HL-60 (cell line): ENCODE data around the gene SOBP.

ENCODE experiments used
- DNase-seq, 2 experiments: peaks; one replicate each; pipeline ENCODE4 v3.0.0-alpha.2; 2010 to 2020; ENCODE audit warnings: low read depth in 1 of 2, low spot score in 1 of 2
- H3K27ac ChIP-seq: fragments of 250-450 bp; sonication (Bioruptor Pico); replicated peaks from 2 replicates; pipeline ENCODE4 v1.5.1; 2020; ENCODE audit warnings: mild to moderate bottlenecking, moderate library complexity
- H3K27me3 ChIP-seq: fragments of 250-450 bp; sonication (Bioruptor Pico); 2 replicates; pipeline ENCODE4 v1.5.1; 2021; ENCODE audit warnings: mild to moderate bottlenecking, moderate library complexity; ENCODE audit not compliant: insufficient read depth, poor library complexity, severe bottlenecking
- H3K4me3 ChIP-seq: replicated peaks from 2 replicates; pipeline ENCODE4 v1.5.1; 2011; ENCODE audit warnings: mild to moderate bottlenecking, control low read depth, low read length; ENCODE audit not compliant: insufficient read depth
- CTCF ChIP-seq: IDR thresholded peaks from one replicate; pipeline ENCODE4 v1.5.1; 2011; ENCODE audit warnings: low read length, control low read depth, inconsistent platforms; ENCODE audit not compliant: insufficient read depth
- GABPA ChIP-seq: IDR thresholded peaks from 2 replicates; pipeline ENCODE4 v1.6.1; 2012; ENCODE audit warnings: low read depth
- POLR2AphosphoS5 ChIP-seq: IDR thresholded peaks from 2 replicates; pipeline ENCODE4 v1.6.1; 2012; ENCODE audit warnings: low read depth
- REST ChIP-seq: IDR thresholded peaks from 2 replicates; pipeline ENCODE4 v1.6.1; 2012; ENCODE audit warnings: low read depth; ENCODE audit not compliant: insufficient replicate concordance
- SPI1 ChIP-seq: IDR thresholded peaks from 2 replicates; pipeline ENCODE4 v1.6.1; 2012; ENCODE audit warnings: low read depth, mild to moderate bottlenecking, borderline replicate concordance

SOBP gene

GRCh38 chr6:107592806-107593205, 102.9 kb downstream of the SOBP start:
- peaks cover 10% of the 10 kb centered on the region for H3K27me3 ChIP-seq
- H3K27ac ChIP-seq, result no peak overlapping the region
- no peak for DNase-seq
- TF ChIP-seq GABPA (no peak), SPI1 (no peak), REST (no peak), POLR2AphosphoS5 (no peak), CTCF (no peak)
- no peak overlapping the region for H3K4me3 ChIP-seq

GRCh38 chr6:107594736-107595135, 104.8 kb downstream of the SOBP start:
- no peak for DNase-seq
- no peak for TF ChIP-seq CTCF
- TF ChIP-seq REST, result no peak
- Histone ChIP-seq H3K27ac (no peak overlapping the region), H3K4me3 (no peak overlapping the region), H3K27me3 (peaks cover 12% of the 10 kb centered on the region)

- H3K4me3 ChIP-seq, result no peak overlapping the region
- peaks cover 11% of the 10 kb centered on the region for H3K27me3 ChIP-seq
- TF ChIP-seq POLR2AphosphoS5 (no peak), REST (no peak), GABPA (no peak), SPI1 (no peak), CTCF (no peak)
- H3K27ac ChIP-seq, result no peak overlapping the region
- DNase-seq, result no peak
Measured at GRCh38 chr6:107598091-107598490, 108.2 kb downstream of the SOBP start.
